GM23248 (cell line): ENCODE data around the gene KY.

Experiments
- EZH2 ChIP-seq: fragments of 200-600 bp; sonication (generic); IDR thresholded peaks from 2 replicates; pipeline ENCODE4 v1.6.1; 2018; ENCODE audit warnings: antibody characterized with exemption, mild to moderate bottlenecking; ENCODE audit not compliant: insufficient read depth, poor library complexity, severe bottlenecking
- EZH2phosphoT487 ChIP-seq: fragments of 200-600 bp; sonication (generic); IDR thresholded peaks from 2 replicates; pipeline ENCODE4 v1.6.1; 2018; ENCODE audit warnings: antibody characterized with exemption, moderate library complexity, mild to moderate bottlenecking, low read depth; ENCODE audit not compliant: insufficient read depth

DNA sequence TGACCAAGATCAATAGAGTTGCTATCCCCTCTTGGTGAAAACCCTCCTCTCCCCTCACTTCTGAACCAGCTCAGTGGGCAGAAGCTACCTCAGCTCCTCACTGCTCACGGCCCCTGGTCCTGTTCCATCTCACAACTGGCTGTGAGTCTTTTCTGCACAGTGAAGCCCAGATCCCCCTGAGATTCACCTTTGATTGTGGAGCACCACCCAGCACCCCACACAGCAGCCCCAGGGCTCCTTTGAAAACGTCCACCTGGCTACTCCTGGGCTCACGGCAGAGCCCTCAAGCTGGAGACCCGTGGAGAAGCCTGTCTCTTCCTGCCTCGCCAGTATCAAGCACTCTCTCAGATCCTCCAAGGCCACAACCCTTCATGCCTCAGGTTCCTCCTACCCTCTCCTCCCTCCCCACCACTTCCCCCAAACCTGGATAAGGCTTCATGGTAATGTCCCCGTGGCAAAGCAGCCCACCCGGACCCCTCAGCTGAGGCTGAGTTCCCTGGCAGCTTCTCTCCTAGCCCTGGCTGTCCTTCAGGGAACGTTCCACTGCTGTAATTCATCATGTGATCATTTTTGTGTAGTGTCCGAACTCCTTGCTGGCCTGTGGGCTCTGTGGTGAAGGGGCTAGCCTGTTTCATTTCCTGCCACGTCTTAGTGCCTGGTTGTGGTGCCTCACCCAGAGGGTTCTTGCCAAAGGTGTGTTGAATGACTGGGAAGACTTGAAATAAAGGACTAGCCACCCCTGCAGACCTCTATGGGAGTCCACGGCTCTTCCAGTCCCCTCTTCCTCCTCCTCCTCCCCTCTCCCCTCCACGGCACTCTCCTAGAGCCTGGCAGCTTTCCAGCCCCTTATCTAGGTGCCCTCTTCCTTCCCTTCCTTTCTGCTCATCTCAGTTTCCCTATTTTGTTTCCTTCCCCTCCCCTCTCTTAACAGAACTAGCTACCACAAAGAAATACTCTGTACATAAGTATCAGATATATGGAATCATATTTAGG lies 44.5 kb downstream of the KY start:
- no peak for TF ChIP-seq EZH2phosphoT487
- TF ChIP-seq EZH2 = no peak
